Astrocyte of the spinal cord (primary cell): ENCODE measurements around the gene ZSCAN20.

Experiments
- DNase-seq: peaks from one replicate; pipeline ENCODE4 v3.0.0; 2011; ENCODE audit warnings: low read depth, low spot score
- H3K4me3 ChIP-seq: 2 replicates; pipeline ENCODE4 v1.5.1; 2011; ENCODE audit warnings: low read depth, mild to moderate bottlenecking, low read length, moderate library complexity
- CTCF ChIP-seq: IDR thresholded peaks from 2 replicates; pipeline ENCODE4 v1.5.1; 2012; ENCODE audit warnings: low read depth, mild to moderate bottlenecking, low read length, inconsistent platforms
- in situ Hi-C: cut with HindIII; loops from 2 replicates; pipeline ENCODE4 v1.10.0; 2017; ENCODE audit warnings: low sequenced_read_pairs

The ZSCAN20 gene

DNA sequence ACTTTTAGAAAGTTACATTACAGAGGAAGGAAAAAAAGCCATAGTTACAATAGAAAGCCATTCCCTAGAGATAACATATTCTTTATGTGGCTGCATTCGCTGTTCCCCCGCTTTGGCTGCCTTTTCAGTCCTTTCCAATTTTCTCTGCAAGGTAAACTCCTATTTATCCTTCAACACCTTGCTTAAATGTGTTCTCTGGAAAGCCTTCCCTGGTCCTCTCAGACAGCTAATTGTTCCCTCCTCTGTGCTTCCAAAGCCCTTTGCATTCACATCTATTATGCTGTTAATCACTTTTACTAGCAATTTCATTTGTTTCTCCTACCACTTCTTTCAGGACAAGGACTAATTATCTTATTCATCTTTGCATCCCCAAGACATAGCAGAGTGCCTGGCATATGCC, 43.1 kb upstream of the ZSCAN20 start:
- no peak for TF ChIP-seq CTCF
- H3K4me3 ChIP-seq, result peak overlapping the region; percentile 66
- in situ Hi-C loops, result no loop called here
- DNase-seq, result no peak

GRCh38 chr1:33429856-33430691, 42.4 kb upstream of the ZSCAN20 start:
- in situ Hi-C loops, result no loop called here
- DNase-seq, result no peak
- TF ChIP-seq CTCF, result no peak
- peak overlapping the region; percentile 66 for H3K4me3 ChIP-seq

- in situ Hi-C loops, result no loop called here
These were observed 41.5 kb upstream of the ZSCAN20 start, which contains the start of gene PHC2 for GRCh38 chr1:33430692-33431593. Gene PHC2 (minus strand): TSS chr1:33431095. CDS start chr1:33375539, 55,556 bp downstream.

DNA sequence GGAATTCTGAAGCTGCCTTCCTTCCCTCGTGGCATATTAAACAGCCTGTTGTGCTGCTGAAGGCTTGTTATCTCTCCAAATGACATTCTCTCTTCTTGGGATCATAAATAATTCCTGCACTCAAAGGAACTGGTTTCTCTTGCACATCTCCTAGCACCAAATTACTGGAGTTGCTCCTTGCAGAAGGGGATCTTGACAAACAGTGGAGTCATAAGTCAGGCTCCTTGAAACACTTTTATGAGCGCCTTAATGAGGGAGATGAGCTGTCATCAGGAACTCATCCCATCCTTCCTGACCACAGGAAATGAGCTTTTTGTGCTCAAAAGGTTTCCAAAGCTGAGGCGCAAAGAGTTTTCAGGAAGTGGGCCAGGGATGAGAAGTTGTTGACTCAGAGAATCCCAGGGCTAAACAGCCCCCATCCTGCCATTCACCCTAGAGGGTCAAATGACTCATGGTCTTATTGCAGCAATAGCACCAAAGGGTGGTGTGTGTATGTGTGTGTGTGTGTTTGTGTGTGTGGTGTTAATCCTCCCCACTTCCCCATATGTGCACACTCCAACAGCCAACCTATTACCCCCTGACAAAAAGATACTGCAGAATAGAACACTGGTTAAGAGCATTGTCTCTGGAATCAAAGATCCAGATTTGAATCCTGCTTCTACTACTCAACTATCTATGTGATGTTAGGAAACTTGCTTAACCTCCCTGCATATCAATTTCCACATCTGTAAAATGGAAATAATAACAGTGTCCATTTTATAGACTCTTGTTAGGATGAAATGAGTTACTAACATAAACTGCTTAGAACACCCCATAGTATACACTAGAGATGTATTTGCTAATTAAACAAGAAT, 38.7 kb upstream of the ZSCAN20 start:
- peak; percentile 97 for DNase-seq
- in situ Hi-C loops, result no loop called here
- H3K4me3 ChIP-seq, result no peak overlapping the region
- TF ChIP-seq CTCF, result no peak

More at GRCh38 chr1:33430692-33431593, 41.5 kb upstream of the ZSCAN20 start, which contains the start of gene PHC2:
- H3K4me3 ChIP-seq, result peak within 1 kb of the TSS; percentile 66
- peak; percentile 97 for DNase-seq
- TF ChIP-seq CTCF, result no peak

- in situ Hi-C loops, result no loop called here
- TF ChIP-seq CTCF, result no peak
- no peak for DNase-seq
- no peak overlapping the region for H3K4me3 ChIP-seq
These were observed 38.1 kb upstream of the ZSCAN20 start for GRCh38 chr1:33434363-33434750.
